Eye (tissue), 1 donor: Measurements from ENCODE around the gene FHIT.
A peak's percentile ranks its signal among the peaks of the same experiment; 100 is the strongest.
"Not testable (repeated sequence)": the region's sequence is repeated elsewhere in the genome, so short reads cannot be mapped to it uniquely, and the experiment has no call there.

Source experiments
- DNase-seq: peaks from one replicate; pipeline ENCODE4 v3.0.0-alpha.2; 2015

The FHIT gene

DNA sequence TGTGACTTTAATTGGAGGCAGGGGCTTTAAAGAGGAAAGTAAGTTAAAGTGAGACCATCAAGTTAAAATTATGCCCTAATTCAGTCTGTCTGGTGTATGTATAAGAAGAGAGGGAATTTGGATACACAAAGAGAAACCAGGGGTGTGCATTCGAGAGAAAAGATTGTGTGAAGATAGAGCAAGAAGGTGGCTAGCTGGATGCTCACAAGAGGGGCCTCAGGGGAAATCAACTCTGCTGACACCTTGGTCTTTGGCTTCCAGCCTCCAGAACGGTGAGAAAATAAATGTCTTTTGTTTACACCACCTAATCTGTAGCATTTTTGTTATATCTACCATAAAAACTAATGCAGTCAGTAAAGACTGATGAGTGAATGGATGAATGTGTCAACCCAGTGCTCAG lies 1294.1 kb downstream of the FHIT start:
- DNase-seq, result no peak

DNA sequence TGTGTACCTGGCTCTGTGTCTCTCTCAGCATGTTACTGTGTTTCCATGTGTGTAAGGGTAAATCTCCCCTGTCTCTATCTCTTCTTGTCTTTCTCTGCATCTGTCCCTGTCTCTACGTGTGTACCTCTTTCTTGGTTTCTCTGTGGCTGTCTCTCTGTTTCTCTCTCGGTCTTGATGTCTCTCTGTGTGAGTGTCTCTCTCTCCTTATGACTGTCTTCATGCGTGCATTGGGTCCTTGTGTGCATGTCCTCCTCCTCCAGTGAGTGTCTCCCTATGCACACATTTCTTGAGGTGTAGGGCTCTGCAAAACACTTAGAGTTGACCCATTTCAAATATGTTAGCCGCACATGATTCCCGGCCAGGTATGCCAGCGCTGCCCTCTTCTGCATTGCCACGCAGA lies 1298.1 kb downstream of the FHIT start:
- no peak for DNase-seq

DNA sequence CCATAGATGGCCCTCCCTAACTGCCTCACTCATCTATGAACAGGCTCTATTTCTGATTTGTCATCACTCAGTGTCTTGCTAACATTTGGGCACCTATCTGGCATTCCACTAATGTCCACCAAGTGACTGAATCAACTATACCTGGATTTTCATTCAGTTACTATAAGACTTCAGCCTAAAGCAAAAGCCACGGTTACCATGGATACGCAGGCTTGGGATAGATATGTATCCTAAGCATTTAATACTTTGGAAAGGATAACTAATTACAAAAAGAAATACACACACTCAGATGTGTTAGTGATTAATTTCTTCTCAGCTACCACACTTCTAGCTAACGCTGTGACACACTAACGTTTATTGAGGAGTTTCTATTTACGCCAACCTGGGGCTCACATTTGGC lies 1301.9 kb downstream of the FHIT start:
- DNase-seq, result no peak

DNA sequence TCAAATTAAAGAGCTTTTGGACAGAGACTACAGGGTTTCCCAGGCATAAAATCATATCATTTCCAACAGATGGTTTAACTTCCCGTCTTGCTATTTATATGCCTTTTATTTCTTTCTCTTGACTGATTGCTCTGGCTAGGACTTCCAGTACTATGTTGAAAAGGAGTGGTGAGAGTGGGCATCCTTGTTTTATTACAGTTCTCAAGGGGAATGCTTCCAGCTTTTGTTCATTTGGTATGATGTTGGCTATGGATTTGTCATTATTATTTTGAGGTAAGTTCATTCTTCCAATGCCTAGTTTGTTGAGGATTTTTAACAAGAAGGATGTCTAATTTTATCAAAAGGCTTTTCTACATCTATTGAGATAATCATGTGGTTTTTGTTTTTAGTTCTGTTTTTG lies 1304.9 kb downstream of the FHIT start:
- DNase-seq, result no peak

DNA sequence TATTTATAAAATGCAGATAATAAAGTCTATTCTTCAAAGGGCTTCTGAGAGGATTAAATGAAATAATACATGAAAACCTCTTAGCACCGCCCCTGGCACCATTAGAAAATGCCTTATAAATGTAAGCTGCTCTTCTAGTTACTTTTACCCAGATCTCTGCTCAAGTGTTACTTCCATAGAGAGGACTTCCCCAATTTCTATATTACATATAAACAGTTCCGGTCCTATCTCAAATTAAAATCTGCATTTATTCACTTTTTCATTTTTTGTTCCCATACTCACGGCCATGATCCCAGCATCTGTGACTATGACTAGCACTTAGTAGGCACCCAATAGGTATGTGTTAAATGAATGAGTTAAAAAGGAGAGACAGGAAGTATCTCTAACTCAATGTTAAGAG lies 1310.5 kb downstream of the FHIT start:
- no peak for DNase-seq

DNA sequence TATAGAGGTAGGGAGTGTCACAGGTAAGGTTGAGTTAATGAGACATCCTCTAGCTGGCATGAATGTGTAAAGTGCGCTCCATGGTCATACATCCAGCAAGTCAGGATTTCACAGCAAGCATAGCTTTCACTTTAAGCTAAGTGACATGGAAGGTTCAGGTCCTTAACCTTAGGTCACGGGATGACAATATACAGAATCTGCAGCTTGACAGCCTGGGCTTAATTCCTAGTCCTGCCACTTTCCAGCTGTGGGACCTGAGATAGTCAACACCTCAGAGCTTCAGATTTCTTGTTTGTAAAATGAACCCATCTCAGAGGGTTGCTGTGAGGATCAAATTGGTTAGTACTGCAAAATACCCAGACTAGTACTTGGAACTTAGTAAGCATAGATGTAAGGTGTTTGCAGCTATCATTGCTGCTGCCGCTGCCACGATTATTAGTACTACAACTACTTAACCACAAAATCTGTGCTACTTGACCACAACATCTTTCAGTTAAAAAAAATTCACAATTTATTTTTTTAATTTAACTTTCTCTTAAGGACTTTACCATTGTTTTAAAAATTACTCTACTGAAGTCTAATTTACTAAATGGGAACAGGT lies 1311.3 kb downstream of the FHIT start:
- DNase-seq, result no peak

DNA sequence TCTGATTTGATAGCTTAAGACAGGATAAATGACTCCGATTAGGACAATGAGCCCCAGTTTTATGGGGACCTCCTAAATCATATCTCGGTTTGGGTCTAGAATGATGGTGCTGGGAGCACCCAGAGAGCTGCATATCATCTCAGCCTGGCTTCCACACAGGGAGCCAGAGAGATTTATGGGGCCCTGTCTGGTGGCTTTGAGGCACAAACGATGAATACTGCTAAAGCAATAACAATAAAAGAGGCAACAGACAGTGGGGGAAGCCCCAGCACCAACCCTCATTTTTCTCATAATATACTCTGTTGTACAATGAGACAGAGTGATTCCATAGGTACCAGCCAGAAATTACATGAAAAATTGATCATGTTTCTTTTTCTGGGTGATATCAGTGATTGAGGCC lies 1312.4 kb downstream of the FHIT start:
- no peak for DNase-seq

DNA sequence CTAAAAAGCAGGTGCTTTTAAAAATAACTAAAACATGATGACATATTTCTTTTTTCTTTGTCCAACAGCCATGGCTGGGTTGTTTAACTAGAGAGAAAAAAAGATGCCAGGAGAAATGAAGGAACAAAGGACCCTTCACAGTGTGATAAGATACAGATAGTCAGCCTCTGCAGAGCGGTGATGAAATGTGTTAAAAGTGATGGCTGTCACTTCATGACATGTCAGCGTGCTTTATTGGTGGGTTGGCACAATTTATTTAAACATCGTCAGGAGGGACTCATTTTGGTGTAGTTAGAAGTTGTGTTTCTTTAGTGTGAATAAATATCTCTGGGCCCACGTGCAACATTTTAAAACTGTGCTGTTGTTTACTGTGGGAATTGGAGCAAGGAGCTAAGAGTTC lies 1314.1 kb downstream of the FHIT start:
- peak; percentile 66 for DNase-seq

DNA sequence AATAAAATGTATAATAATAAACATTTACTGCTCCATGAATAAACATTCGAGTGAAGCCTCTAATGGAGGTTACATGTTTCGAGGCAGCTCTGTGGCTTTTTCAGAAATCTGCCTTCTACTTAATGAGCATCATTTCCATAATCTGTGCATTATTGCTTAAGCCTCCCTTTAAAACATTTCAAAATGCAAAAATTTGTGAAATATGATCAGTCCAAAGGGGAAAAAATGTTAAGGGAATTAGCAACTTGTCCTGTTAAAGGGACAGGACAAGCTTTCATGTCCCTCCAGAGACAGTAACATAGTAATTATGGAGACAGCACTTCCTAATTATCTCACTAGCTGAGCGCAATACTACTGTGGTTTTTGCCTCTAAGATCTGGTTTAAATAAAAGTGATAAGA lies 1314.8 kb downstream of the FHIT start:
- no peak for DNase-seq

DNA sequence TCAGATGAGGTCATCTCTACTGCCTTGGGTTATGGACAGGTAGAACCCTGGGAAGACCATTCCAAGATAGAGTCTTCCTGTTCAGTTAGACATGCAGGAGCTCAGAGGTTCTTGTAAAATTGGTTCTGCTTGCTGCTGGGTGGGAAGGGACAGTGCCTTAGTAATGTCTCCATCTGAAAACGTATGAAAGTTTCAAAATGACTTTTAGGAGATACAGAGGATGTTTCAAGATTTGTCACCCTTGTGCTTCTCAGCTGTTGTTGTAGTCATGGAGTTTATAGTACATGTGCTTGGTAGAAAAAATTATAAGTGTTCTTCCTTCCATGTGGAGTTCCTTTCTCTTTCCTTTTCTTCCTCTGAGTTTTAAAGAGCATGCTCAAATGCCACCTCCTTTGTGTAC lies 1316.2 kb downstream of the FHIT start:
- DNase-seq, result no peak

DNA sequence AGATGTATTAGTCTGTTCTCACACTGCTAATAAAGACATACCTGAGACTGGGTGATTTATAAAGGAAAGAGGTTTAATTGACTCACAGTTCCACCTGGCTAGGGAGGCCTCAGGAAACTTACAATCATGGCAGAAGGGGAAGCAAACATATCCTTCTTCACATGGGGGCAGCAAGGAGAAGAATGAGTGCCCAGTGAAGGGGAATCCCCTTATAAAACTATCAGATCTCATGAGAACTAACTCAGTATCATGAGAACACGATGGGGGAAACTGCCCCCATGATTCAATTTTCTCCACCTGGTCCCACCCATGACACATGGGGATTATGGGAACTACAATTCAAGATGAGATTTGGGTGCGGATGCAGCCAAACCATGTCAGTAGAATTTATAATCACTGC lies 1316.7 kb downstream of the FHIT start:
- DNase-seq, result not testable (repeated sequence)

DNA sequence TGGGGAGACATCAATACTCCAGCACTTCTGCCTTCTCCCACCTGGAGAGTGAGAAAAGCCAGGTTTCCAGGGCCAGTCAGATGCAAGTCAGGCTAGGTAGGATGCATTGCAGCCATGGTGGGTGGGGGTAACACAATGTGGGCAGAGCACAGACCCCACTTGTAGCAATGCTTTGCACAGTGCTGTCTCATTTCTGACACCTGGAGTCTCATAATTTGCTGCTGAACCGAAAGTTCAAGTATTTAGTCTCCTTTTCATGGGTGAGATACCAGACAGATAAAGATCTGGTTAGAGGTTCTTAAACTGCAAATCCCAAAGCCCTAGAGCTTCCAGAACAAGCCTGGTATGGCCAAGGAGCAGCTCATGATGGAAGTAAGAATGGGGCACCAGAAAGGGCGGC lies 1321.1 kb downstream of the FHIT start:
- no peak for DNase-seq

DNA sequence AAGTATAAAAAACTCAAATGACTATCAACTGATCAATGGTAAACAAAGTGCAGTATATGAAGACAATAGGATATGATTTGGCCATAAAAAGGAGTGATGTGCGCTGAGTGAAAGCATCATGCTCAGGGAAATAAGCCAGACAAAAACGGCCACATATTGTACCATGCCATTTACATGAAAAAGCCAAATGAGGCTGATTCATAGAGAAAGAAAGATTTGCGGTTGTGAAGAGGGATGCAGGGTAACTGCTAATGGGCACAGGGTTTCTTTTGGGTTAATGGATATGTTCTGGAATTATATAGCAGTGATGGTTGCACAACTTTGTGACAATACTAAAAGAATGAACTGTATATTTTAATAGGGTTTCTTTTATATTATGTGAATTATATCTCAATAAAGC lies 1324.2 kb downstream of the FHIT start:
- no peak for DNase-seq

DNA sequence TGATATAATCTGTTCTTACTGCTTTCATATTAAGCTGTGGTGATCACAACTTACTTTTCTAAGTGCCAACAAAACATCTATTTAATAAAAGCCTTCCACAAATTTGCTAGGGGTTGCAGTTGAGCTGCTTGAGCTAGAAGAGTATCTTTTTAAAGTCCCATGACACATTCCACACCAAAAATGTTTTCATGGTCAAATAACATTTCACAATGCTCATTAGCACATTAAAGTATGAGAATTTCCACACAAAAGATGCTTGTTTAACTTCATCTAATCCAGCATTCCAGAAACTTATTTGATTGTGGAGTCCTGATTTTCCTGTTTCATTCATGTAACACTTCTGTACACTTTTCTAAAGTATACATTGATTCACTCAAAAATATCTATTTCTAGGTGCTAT lies 1325.3 kb downstream of the FHIT start:
- DNase-seq, result no peak

DNA sequence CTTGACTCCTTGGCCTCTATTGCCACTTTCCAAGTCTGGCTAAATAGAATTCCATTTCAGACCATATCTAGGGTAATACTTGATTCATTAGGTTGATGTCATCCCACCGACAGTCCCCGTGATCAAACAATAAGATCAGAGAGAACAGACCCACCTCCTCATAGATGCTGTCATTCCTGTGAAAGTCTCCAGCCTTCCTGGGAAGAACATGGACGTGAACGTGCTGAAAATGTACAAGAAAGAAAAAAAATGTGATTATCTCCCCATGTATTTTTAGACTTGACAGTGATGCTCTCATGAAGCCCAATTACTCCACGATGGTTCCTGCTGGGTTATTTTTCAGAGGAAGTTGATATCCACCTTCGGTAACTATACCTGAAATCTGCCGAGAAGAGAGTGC lies 1329.1 kb downstream of the FHIT start:
- DNase-seq, result no peak

DNA sequence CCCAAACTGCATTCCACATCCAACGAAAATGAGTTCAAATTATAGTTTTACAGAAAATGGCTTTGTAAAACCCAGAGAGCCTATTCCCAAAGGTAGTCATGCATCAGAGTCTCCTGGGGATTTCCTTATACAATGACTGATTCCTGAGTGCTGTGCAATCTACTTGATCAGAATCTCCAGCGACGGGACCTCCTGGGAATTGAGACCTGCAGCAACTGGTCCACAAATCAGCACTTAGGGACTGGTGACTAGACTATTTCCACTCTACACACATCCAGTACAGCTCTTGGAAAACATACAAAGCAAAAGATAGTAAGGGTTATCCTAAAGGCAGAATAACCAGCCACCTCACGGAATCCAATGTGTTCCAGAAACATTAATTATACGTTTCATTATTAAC lies 1330.4 kb downstream of the FHIT start:
- DNase-seq, result peak; percentile 68

DNA sequence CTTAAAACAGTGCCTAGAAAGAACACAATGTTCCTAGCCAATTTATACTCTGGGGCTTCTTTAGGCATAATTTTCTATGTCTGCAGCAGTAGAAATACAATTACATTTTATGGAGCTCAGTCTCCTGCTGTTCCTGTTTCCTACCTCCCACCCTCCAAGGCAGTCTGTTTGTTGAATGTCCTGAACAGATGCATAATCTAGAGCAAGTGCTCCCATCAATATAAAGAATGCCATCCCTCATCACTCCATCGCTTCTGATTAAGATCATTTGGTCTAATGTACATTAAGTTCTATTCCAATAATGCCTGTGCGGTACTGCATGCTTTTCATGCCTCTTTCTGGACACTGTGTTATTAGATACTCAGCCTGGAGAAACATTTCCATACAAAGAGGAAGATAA lies 1331.7 kb downstream of the FHIT start:
- peak; percentile 93 for DNase-seq

DNA sequence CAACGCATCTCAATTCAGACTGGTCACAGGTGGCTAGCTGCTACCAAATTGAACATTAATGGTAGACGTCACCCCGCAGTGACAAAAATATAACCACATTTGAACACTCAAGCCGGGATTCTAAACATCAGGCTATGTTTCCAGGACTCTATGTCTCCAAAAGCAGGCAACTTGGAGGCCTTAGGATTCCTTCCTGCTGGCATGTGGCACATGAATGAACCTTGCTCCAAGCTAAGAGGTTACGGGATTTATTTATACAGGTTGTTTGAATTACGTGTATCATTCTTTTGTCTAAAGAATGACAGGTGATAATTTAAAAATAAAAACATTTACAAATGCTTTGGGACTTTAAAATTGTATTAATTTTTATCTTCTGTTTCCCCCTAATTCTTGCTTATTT lies 1337.0 kb downstream of the FHIT start:
- DNase-seq, result no peak

DNA sequence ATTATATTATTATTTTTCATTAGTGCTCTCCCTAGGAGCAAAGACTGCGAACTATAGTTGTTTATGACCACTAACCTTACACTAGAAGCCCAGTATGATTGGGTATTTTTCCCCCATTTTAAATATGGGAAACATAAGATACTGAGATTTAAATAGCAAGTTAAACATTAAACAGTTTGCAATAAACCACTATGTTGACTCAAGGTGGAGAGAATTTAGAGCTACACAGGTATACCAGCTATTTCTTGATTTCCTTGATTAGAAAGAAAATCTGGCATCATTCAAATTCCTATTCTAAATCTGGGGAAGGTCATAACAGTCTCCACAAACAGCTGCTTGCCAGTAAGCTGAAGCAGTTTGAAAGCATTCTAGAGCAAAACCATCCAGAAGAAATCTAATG lies 1337.6 kb downstream of the FHIT start:
- DNase-seq, result no peak

DNA sequence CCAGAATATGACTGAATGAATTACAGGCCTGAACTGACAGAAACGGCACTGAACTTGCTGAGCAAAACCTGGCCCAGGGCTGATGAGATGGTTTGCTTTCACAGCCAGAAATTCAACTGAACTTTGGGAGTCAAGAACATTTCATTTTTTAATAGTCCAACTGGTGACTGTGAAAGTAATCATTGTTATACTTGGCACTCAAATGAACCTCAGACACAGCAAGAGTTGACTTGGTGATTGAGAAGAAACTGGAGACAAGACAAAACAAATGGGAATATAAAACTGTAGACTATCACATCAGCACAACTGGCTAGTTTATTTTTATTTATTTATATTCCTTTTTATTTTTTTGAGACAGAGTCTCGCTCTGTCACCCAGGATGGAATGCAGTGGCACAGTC lies 1342.6 kb downstream of the FHIT start:
- no peak for DNase-seq

DNA sequence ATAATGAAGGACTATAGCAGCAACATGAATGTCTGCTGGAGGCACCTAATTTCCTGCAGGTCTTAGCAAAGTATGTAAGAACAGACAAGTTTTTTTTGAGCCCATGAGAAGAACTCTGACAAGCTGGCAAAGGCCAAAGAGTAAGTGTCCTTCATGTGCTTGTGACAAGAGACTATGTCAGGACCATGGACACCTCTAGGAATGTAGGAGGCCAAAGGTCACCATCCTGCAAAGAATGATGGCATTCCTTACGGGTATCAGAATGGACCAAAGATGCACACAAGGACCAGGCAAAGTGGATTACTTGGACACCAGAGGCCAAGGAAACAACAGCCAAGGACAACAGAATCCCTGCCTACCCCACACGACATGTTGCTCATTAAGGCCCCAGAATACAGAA lies 1343.0 kb downstream of the FHIT start:
- no peak for DNase-seq

DNA sequence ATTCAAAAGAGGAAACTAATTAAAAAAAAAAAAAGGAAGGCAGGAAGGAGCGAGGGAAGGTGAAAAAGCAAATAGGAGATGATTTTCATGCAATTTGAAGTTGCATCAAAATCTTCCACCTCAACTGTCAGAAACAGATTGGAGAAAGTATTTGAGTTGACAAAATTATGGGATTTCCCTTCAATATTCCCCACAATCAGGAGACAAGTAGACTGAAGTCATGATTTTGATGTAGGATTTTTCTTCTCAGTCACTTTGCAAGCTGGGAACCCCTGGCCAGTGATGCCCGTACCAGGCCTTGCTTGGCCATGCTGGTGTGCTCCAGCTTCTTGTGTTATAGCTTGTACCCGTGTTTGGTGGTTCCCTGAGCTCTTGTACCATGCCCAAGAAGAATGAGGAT lies 1347.0 kb downstream of the FHIT start:
- DNase-seq, result no peak

DNA sequence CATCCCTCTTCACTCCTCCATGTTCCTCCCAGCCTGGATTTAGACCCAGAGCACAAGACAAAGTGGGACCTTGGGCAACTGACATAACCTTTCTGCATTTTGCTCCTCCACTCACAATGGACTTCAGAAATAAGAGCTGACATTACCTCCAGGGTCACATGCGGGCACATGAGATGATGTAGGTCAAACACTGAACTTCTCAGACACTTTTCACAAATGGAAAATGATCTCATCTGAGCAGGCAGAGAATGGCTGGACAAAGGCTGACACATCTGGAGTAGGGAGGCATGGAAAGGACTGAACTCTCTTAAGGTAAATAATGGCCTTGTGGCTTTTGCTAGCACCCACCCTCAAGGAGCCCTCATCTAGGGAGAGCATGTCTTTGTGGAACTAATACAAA lies 1352.2 kb downstream of the FHIT start:
- DNase-seq, result no peak

DNA sequence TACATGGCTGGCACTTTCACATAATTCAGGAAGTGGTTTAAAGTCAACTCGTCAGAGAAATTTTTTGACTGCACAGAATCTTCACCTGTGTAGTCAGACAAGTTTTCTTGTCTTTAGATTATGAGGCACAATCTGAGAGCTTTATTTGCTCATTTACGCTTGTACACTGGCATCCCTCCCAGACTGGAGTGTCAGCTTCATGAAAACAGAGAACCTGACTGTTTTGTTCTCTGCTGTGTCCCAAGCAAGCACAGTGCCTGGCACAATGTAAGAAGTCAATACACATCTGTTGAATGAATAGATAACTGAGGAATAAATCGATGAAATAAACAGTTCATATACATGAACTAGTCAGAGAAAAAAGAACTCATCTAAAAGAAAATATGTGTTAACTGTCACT lies 1355.3 kb downstream of the FHIT start:
- DNase-seq, result no peak

DNA sequence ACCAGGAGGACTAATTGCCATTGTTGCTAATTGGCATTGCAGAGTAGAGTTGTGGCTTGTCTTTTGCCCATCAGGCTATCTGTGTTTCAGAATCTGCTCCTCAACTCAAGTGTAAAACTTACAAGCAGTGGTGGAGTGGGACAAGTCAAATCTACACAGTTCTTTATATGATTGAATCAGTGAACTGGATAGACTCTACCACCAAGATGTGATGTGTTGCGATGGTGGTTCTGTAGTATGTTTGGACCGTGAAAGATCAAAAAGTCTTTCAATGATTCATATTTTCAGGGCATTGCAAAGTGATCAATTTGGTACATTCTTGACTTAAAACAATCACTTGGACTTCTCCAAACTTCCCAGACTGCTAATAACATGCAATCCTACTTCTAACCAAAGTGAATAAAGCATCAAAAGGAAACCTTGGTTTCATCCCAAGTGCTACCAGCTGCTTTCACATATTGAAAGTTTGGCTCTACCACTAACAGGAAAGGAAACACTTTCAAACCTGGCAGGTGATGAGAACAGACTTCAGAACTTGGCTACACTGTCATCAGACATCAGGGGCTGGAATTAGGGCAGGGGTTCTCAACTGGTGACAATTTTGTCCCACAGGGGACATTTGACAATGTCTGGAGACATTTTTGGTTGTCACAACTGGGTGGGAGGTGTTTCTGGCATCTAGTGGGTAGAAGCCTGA lies 1356.7 kb downstream of the FHIT start:
- DNase-seq, result no peak
